Thyroid gland (tissue), 4 donors: ENCODE results near the gene CLCN2.

Experiments used
- CTCF ChIP-seq, 6 experiments: fragments of 200-600 bp in 3 of 6; fragments of 450-650 bp in 3 of 6; sonication (generic) in 3 of 6; IDR thresholded peaks; one replicate each; pipeline ENCODE4 v1.5.1; 2016 to 2019; ENCODE audit warnings: antibody characterized with exemption in 6 of 6, mild to moderate bottlenecking in 2 of 6, inconsistent platforms in 1 of 6, moderate library complexity in 1 of 6
- POLR2A ChIP-seq, 2 donors: fragments of 450-650 bp; IDR thresholded peaks; one replicate each; pipeline ENCODE4 v1.6.1; 2017; ENCODE audit warnings: antibody characterized with exemption in 2 of 2, mild to moderate bottlenecking in 2 of 2, moderate library complexity in 1 of 2

- TF ChIP-seq CTCF (IDR thresholded peaks at IDR 0.05) = no peak
- TF ChIP-seq POLR2A (IDR thresholded peaks at IDR 0.05) = no peak
Measured at GRCh38 chr3:184317201-184317600, 44.2 kb downstream of the CLCN2 start.
